Measurements from ENCODE around the gene RNF217. TPM values are rescaled to one million over a fixed set of nuclear protein-coding genes. Genes with fewer than 3 reads are reported as not detected.

RNF217 gene, protein sequence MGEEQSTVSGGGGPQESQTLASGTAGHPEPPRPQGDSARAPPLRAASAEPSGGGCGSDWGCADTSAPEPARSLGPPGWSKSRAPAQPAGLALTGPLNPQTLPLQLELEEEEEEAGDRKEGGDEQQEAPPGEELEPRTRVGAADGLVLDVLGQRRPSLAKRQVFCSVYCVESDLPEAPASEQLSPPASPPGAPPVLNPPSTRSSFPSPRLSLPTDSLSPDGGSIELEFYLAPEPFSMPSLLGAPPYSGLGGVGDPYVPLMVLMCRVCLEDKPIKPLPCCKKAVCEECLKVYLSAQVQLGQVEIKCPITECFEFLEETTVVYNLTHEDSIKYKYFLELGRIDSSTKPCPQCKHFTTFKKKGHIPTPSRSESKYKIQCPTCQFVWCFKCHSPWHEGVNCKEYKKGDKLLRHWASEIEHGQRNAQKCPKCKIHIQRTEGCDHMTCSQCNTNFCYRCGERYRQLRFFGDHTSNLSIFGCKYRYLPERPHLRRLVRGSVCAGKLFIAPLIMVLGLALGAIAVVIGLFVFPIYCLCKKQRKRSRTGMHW
- total RNA-seq = 93.0 and 288 TPM in 2 replicates

DNA sequence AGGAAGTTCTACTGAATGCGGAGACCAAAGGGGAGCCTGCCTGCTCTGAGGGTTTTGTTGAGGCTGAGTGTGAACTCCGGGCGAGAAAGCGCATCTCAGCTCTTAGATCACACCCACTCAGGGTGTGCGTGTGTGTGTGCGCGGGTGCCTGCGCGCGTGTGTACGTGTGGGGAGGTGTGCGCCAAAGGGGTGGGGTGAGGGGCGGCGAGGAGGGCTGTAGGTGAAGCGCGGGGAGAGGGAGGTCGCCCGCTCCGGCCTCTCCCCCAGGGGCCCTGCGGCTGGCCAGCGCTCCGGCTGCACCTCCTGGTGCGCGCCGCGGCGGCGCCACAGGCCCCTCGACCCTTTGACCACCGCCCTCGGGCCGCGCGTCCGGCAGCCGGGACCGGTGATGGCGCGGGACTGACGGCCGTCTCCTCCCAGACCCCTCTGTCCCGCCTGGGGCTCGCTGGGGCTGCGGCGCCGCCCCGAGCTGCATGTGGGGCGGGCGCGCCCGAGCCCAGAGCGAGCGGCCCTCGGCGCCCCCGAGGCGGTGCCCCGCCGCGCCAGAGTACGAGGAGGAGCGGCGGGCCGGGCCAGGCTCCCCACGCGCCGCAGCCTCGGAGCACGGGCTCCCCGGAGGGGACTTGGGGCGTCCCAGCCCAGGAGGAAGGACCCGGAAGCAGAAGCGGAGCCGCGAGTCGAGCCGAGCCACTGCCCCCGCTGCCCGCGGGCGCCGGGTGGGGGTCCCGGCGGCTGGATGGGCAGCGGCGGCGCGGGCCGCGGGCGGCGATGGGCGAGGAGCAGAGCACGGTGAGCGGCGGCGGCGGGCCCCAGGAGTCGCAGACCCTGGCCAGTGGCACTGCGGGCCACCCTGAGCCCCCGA lies at the start of gene RNF217:
TSS of gene RNF217 (plus strand) at position 661 of the 862 bp plus-strand sequence. CDS start at position 769, 108 bp downstream.

Other genes starting within 250 kb of the RNF217 start
- 88.3 and 92.7 TPM in 2 replicates for gene TPD52L1, start 191.3 kb downstream of the RNF217 start, total RNA-seq